ENCODE data around the gene PILRA. TPM values are rescaled to one million over a fixed set of nuclear protein-coding genes. Genes with fewer than 3 reads are reported as not detected.
"Not testable (repeated sequence)": the region's sequence is repeated elsewhere in the genome, so short reads cannot be mapped to it uniquely, and the experiment has no call there.

PILRA gene
- 10 to 100 TPM in 1 of 2 donors, 1 to 10 TPM in 1; 9.9 to 40.9 TPM for total RNA-seq
- polyA plus RNA-seq: 100 to 1,000 TPM in 1 of 2 donors, 10 to 100 TPM in 1; 14.2 to 122 TPM
- long read RNA-seq, donor 1, partial matches to known transcripts: 5 of 5 reads
- long read RNA-seq, donor 1, other reads (novel, unspliced or antisense): 0 of 5 reads
- long read RNA-seq, donor 2: 0 reads
- long read RNA-seq, donor 3: 0 reads
- long read RNA-seq, donor 4: 0 reads
- long read RNA-seq, donor 5, partial matches to known transcripts: 0 of 2 reads
- long read RNA-seq, donor 5, other reads (novel, unspliced or antisense): 0 of 2 reads

DNA sequence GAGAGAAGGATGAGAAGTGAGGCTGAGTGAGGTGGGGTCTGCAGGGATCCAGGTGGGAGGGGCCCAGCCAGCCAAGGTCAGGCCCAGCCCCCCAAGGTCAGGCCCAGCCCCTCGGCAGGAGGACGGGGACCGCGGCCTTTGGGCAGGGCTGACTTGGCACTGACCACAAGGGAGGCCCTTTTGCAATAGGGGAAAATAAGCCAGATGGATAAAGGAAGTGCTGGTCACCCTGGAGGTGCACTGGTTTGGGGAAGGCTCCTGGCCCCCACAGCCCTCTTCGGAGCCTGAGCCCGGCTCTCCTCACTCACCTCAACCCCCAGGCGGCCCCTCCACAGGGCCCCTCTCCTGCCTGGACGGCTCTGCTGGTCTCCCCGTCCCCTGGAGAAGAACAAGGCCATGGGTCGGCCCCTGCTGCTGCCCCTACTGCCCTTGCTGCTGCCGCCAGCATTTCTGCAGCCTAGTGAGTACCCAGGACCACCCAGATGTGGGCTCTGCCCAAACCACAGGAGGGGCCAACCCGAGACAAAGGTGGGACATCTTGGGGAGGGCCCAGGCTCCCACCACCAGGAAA is at the start of gene PILRA:
Gene PILRA, plus strand, starts transcription at position 227 of the 571 bp plus-strand sequence. Its CDS starts 170 bp downstream, at position 397.
- peak; percentile 50 for ATAC-seq (ENCODE audit: insufficient read depth, low FRiP score)

GRCh38 chr7:100324194-100324593 is 49.1 kb upstream of the PILRA start:
- not testable (repeated sequence) for ATAC-seq (ENCODE audit: insufficient read depth, low FRiP score); H3K4me3 ChIP-seq
- 93 to 98% methylated on average over 7 to 13 of the region's 13 CpGs for WGBS, 2 donors

More for the DNA sequence above, at the start of gene PILRA:
- no peak within 1 kb of the TSS for H3K9ac ChIP-seq (ENCODE audit: insufficient read depth in 1 of 2, low read length in 2 of 2)
- H3K9me3 ChIP-seq (ENCODE audit: control insufficient read depth in 4 of 4, insufficient read depth in 3 of 4, low read length in 3 of 4): no peaks in the 10 kb centered on the region
- H3K27ac ChIP-seq (ENCODE audit: low read depth in 1 of 2, low read length in 1 of 2): peak within 1 kb of the TSS in 1 of 2 donors; percentile 81
- no peaks in the 10 kb centered on the region for H3K27me3 ChIP-seq (ENCODE audit: control insufficient read depth in 3 of 3, insufficient read depth in 3 of 3, low read length in 2 of 3)
- TF ChIP-seq, protein P1, sequence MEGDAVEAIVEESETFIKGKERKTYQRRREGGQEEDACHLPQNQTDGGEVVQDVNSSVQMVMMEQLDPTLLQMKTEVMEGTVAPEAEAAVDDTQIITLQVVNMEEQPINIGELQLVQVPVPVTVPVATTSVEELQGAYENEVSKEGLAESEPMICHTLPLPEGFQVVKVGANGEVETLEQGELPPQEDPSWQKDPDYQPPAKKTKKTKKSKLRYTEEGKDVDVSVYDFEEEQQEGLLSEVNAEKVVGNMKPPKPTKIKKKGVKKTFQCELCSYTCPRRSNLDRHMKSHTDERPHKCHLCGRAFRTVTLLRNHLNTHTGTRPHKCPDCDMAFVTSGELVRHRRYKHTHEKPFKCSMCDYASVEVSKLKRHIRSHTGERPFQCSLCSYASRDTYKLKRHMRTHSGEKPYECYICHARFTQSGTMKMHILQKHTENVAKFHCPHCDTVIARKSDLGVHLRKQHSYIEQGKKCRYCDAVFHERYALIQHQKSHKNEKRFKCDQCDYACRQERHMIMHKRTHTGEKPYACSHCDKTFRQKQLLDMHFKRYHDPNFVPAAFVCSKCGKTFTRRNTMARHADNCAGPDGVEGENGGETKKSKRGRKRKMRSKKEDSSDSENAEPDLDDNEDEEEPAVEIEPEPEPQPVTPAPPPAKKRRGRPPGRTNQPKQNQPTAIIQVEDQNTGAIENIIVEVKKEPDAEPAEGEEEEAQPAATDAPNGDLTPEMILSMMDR (IDR thresholded peaks at IDR 0.05; ENCODE audit: control extremely low read depth, extremely low read depth): no peak
- peaks cover 0 to 3% (median 0%) of the 10 kb centered on the region in 5 donors for H3K4me1 ChIP-seq (ENCODE audit: control insufficient read depth in 5 of 5, insufficient read depth in 5 of 5, low read length in 5 of 5)
- H3K4me3 ChIP-seq: no peak within 1 kb of the TSS
- DNase-seq: no peak
- no peaks in the 10 kb centered on the region for H3K36me3 ChIP-seq (ENCODE audit: control insufficient read depth in 4 of 4, insufficient read depth in 4 of 4, low read length in 4 of 4)
- 28 to 48% methylated on average over 12 of the region's 12 CpGs for WGBS, 2 donors

DNA sequence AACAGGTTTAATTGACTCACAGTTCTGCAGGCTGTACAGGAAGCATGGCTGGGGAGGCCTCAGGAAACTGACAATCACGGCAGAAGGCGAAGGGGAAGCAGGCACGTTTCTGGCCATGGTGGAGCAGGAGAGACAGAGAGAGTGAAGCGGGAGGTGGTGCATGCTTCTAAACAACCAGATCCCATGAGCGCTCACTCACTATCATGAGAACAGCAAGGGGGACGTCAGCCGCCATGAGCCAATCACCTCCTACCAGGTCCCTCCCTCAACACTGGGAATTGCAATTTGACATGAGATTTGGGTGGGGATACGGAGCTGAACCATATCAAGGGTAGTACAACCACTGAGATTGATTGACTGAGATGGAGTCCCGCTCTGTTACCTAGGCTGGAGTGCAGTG is 47.6 kb upstream of the PILRA start:
- DNase-seq; ATAC-seq (ENCODE audit: insufficient read depth, low FRiP score); H3K36me3 ChIP-seq (ENCODE audit: control insufficient read depth in 4 of 4, insufficient read depth in 4 of 4, low read length in 4 of 4); H3K4me1 ChIP-seq (ENCODE audit: control insufficient read depth in 5 of 5, insufficient read depth in 5 of 5, low read length in 5 of 5); H3K27ac ChIP-seq (ENCODE audit: low read depth in 1 of 2, low read length in 1 of 2); H3K4me3 ChIP-seq; H3K9ac ChIP-seq (ENCODE audit: insufficient read depth in 1 of 2, low read length in 2 of 2); H3K27me3 ChIP-seq (ENCODE audit: control insufficient read depth in 3 of 3, insufficient read depth in 3 of 3, low read length in 2 of 3); H3K9me3 ChIP-seq (ENCODE audit: control insufficient read depth in 4 of 4, insufficient read depth in 3 of 4, low read length in 3 of 4): not testable (repeated sequence)
- WGBS, 2 donors: 69 to 79% methylated on average over 9 of the region's 9 CpGs

More at GRCh38 chr7:100324194-100324593, 49.1 kb upstream of the PILRA start:
- H3K27me3 ChIP-seq (ENCODE audit: control insufficient read depth in 3 of 3, insufficient read depth in 3 of 3, low read length in 2 of 3); H3K9me3 ChIP-seq (ENCODE audit: control insufficient read depth in 4 of 4, insufficient read depth in 3 of 4, low read length in 3 of 4); H3K36me3 ChIP-seq (ENCODE audit: control insufficient read depth in 4 of 4, insufficient read depth in 4 of 4, low read length in 4 of 4); H3K27ac ChIP-seq (ENCODE audit: low read depth in 1 of 2, low read length in 1 of 2); H3K9ac ChIP-seq (ENCODE audit: insufficient read depth in 1 of 2, low read length in 2 of 2); DNase-seq; H3K4me1 ChIP-seq (ENCODE audit: control insufficient read depth in 5 of 5, insufficient read depth in 5 of 5, low read length in 5 of 5): not testable (repeated sequence)

- not testable (repeated sequence) for H3K4me1 ChIP-seq (ENCODE audit: control insufficient read depth in 5 of 5, insufficient read depth in 5 of 5, low read length in 5 of 5); H3K27ac ChIP-seq (ENCODE audit: low read depth in 1 of 2, low read length in 1 of 2); H3K4me3 ChIP-seq; ATAC-seq (ENCODE audit: insufficient read depth, low FRiP score); H3K36me3 ChIP-seq (ENCODE audit: control insufficient read depth in 4 of 4, insufficient read depth in 4 of 4, low read length in 4 of 4); H3K9ac ChIP-seq (ENCODE audit: insufficient read depth in 1 of 2, low read length in 2 of 2); DNase-seq; H3K27me3 ChIP-seq (ENCODE audit: control insufficient read depth in 3 of 3, insufficient read depth in 3 of 3, low read length in 2 of 3); H3K9me3 ChIP-seq (ENCODE audit: control insufficient read depth in 4 of 4, insufficient read depth in 3 of 4, low read length in 3 of 4)
- 95 to 96% methylated on average over 10 of the region's 11 CpGs for WGBS, 2 donors
Measured at GRCh38 chr7:100326914-100327313, 46.4 kb upstream of the PILRA start.

GRCh38 chr7:100335566-100336466 is 37.5 kb upstream of the PILRA start:
- not testable (repeated sequence) for H3K27me3 ChIP-seq (ENCODE audit: control insufficient read depth in 3 of 3, insufficient read depth in 3 of 3, low read length in 2 of 3); H3K9me3 ChIP-seq (ENCODE audit: control insufficient read depth in 4 of 4, insufficient read depth in 3 of 4, low read length in 3 of 4); H3K36me3 ChIP-seq (ENCODE audit: control insufficient read depth in 4 of 4, insufficient read depth in 4 of 4, low read length in 4 of 4); H3K4me1 ChIP-seq (ENCODE audit: control insufficient read depth in 5 of 5, insufficient read depth in 5 of 5, low read length in 5 of 5)
- Histone ChIP-seq H3K27ac (ENCODE audit: low read depth in 1 of 2, low read length in 1 of 2) (peak overlapping the region; percentile 95 to 96), H3K4me3 (peak overlapping the region; percentile 55), H3K9ac (ENCODE audit: insufficient read depth in 1 of 2, low read length in 2 of 2) (peak overlapping the region; percentile 43 to 84)
- 0% methylated on average over 72 to 81 of the region's 85 CpGs for WGBS, 2 donors
- DNase-seq (peak; percentile 93 to 94 (median 93)), ATAC-seq (ENCODE audit: insufficient read depth, low FRiP score) (peak; percentile 98)

- not testable (repeated sequence) for H3K27ac ChIP-seq (ENCODE audit: low read depth in 1 of 2, low read length in 1 of 2); H3K27me3 ChIP-seq (ENCODE audit: control insufficient read depth in 3 of 3, insufficient read depth in 3 of 3, low read length in 2 of 3); H3K36me3 ChIP-seq (ENCODE audit: control insufficient read depth in 4 of 4, insufficient read depth in 4 of 4, low read length in 4 of 4); H3K4me1 ChIP-seq (ENCODE audit: control insufficient read depth in 5 of 5, insufficient read depth in 5 of 5, low read length in 5 of 5); H3K4me3 ChIP-seq; ATAC-seq (ENCODE audit: insufficient read depth, low FRiP score); H3K9me3 ChIP-seq (ENCODE audit: control insufficient read depth in 4 of 4, insufficient read depth in 3 of 4, low read length in 3 of 4); H3K9ac ChIP-seq (ENCODE audit: insufficient read depth in 1 of 2, low read length in 2 of 2); DNase-seq
- 92% methylated on average over 15 of the region's 15 CpGs for WGBS, 2 donors
Measured at GRCh38 chr7:100338083-100338696, 35.1 kb upstream of the PILRA start.

- H3K27ac ChIP-seq (ENCODE audit: low read depth in 1 of 2, low read length in 1 of 2); DNase-seq; ATAC-seq (ENCODE audit: insufficient read depth, low FRiP score); H3K9ac ChIP-seq (ENCODE audit: insufficient read depth in 1 of 2, low read length in 2 of 2); H3K4me1 ChIP-seq (ENCODE audit: control insufficient read depth in 5 of 5, insufficient read depth in 5 of 5, low read length in 5 of 5); H3K27me3 ChIP-seq (ENCODE audit: control insufficient read depth in 3 of 3, insufficient read depth in 3 of 3, low read length in 2 of 3); H3K36me3 ChIP-seq (ENCODE audit: control insufficient read depth in 4 of 4, insufficient read depth in 4 of 4, low read length in 4 of 4); H3K4me3 ChIP-seq; H3K9me3 ChIP-seq (ENCODE audit: control insufficient read depth in 4 of 4, insufficient read depth in 3 of 4, low read length in 3 of 4): not testable (repeated sequence)
- WGBS, 2 donors: 68 to 83% methylated on average over 6 of the region's 6 CpGs
Measured at GRCh38 chr7:100341286-100341685, 32.0 kb upstream of the PILRA start.
